Neutrophil (primary cell): ENCODE results near the gene ELP1.

Experiments used
- H3K27ac ChIP-seq: fragments of 200-600 bp; sonication (generic); 2 replicates; pipeline ENCODE4 v1.5.1; 2016; ENCODE audit warnings: mild to moderate bottlenecking, moderate library complexity
- H3K27me3 ChIP-seq: fragments of 200-600 bp; sonication (generic); 2 replicates; pipeline ENCODE4 v1.6.0; 2016; ENCODE audit warnings: mild to moderate bottlenecking
- H3K36me3 ChIP-seq: fragments of 200-600 bp; sonication (generic); 2 replicates; pipeline ENCODE4 v1.5.1; 2017
- H3K4me1 ChIP-seq, 2 experiments: fragments of 200-600 bp in 1 of 2; sonication (generic) in 1 of 2; 1 replicate in 1 of 2; 2 replicates in 1 of 2; pipeline versions ENCODE4 v1.5.1 to v1.6.1; 2013 to 2016; ENCODE audit warnings: low read depth in 1 of 2, low read length in 1 of 2, mild to moderate bottlenecking in 1 of 2, moderate library complexity in 1 of 2; ENCODE audit not compliant: control insufficient read depth in 1 of 2, insufficient read depth in 1 of 2
- H3K4me3 ChIP-seq, 2 experiments: fragments of 200-600 bp in 1 of 2; sonication (generic) in 1 of 2; 1 replicate in 1 of 2; 2 replicates in 1 of 2; pipeline ENCODE4 v1.5.1; 2013 to 2016; ENCODE audit warnings: low read depth in 1 of 2, low read length in 1 of 2, mild to moderate bottlenecking in 1 of 2, moderate library complexity in 1 of 2
- H3K9me3 ChIP-seq: fragments of 200-600 bp; sonication (generic); 2 replicates; pipeline ENCODE4 v1.5.1; 2016
- CTCF ChIP-seq: fragments of 200-600 bp; sonication (generic); IDR thresholded peaks from 2 replicates; pipeline ENCODE4 v1.5.1; 2016; ENCODE audit warnings: antibody characterized with exemption

ELP1 gene

GRCh38 chr9:108933718-108934322 lies at the start of gene ELP1:
Gene ELP1, minus strand, starts transcription at chr9:108934124. Its CDS starts 2,978 bp downstream, at chr9:108931146.
- H3K4me3 ChIP-seq = peak within 1 kb of the TSS; percentile 71 to 97
- peaks cover 19 to 22% of the 10 kb centered on the region in 2 experiments for H3K4me1 ChIP-seq
- TF ChIP-seq CTCF = peak; percentile 46
- H3K27me3 ChIP-seq = no peaks in the 10 kb centered on the region
- H3K27ac ChIP-seq = peak within 1 kb of the TSS; percentile 87
- no peaks in the 10 kb centered on the region for H3K9me3 ChIP-seq
- H3K36me3 ChIP-seq = peaks cover 11% of the 10 kb centered on the region

GRCh38 chr9:108980893-108981292 lies 47.0 kb upstream of the ELP1 start:
- H3K27ac ChIP-seq = no peak overlapping the region
- H3K9me3 ChIP-seq = no peaks in the 10 kb centered on the region
- no peak overlapping the region for H3K4me3 ChIP-seq
- no peaks in the 10 kb centered on the region for H3K27me3 ChIP-seq
- no peak for TF ChIP-seq CTCF
- peaks cover 15% of the 10 kb centered on the region for H3K36me3 ChIP-seq
- H3K4me1 ChIP-seq = no peaks in the 10 kb centered on the region

- H3K4me1 ChIP-seq = no peaks in the 10 kb centered on the region
- peaks cover 11% of the 10 kb centered on the region for H3K36me3 ChIP-seq
- no peak overlapping the region for H3K4me3 ChIP-seq
- H3K9me3 ChIP-seq = no peaks in the 10 kb centered on the region
- no peak for TF ChIP-seq CTCF
- H3K27ac ChIP-seq = no peak overlapping the region
- H3K27me3 ChIP-seq = no peaks in the 10 kb centered on the region
Observed at GRCh38 chr9:108978205-108978604, 44.3 kb upstream of the ELP1 start.

DNA sequence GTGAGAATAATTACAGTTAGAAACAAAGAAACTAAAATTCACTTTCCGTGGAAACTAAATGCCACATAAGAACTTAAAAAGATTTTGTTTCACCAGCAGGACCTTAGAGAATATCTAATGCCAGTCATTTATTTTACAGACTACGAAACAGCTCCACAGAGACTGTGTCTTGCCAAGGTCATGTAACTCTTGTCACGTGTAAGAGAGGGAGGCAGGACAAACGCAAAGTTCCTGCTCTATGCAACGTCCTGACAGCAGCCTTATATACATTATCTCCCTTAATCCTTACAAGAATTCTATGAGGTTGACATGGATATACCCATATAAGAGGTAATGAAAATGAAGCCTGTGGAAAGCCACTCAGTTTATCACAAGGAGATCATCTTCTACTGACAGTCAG lies 40.0 kb upstream of the ELP1 start:
- Histone ChIP-seq H3K27ac (no peak overlapping the region), H3K4me3 (no peak overlapping the region), H3K36me3 (no peaks in the 10 kb centered on the region), H3K27me3 (no peaks in the 10 kb centered on the region), H3K4me1 (no peaks in the 10 kb centered on the region), H3K9me3 (no peaks in the 10 kb centered on the region)
- no peak for TF ChIP-seq CTCF

DNA sequence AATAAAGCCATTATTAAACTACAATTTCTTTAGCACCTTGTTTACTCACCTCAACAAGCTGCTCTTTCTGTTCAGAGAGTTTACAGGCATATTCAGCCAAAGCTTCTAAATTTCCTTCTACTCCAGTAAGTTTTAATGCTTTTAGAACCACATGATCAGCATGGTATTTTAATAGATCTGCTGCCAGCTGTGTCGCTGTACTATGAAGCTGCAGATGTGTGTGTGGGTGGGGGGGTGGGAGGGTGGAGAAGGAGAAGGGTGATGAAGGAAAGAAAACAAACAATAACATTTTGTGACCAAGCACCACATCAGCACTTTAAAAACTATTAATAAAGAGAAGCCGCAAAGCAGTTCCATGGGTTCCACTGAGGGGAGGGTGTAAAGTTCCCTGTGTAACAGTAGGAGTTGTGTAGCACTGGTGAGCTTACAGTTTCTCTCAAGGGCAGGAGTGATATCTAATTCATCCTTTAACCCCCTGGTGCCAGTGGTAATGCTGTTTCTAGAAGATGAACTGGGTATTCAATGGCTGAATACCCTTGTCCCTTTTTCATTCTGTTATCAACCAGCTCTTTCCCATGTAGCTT lies 38.8 kb upstream of the ELP1 start:
- H3K4me1 ChIP-seq = no peaks in the 10 kb centered on the region
- no peak overlapping the region for H3K4me3 ChIP-seq
- H3K36me3 ChIP-seq = no peaks in the 10 kb centered on the region
- no peak overlapping the region for H3K27ac ChIP-seq
- H3K9me3 ChIP-seq = no peaks in the 10 kb centered on the region
- TF ChIP-seq CTCF = no peak
- no peaks in the 10 kb centered on the region for H3K27me3 ChIP-seq
